IMR-90 (cell line): Measurements from ENCODE around the gene DCST2. TPM values are rescaled to one million over a fixed set of nuclear protein-coding genes. Genes with fewer than 3 reads are reported as not detected.

ENCODE experiments used
- ATAC-seq: fragments of 200-7000 bp; cut with Tn5 transposase; 2 replicates; pipeline ENCODE4 v1.9.1; 2020; ENCODE audit warnings: low read depth, mild to moderate bottlenecking, moderate library complexity
- BruUV-seq: library from RNA; stranded (reverse); fragments of 400-500 nt; replicated peaks from 2 replicates; lab custom pipeline; 2021; lab: Mats Ljungman, UMichigan
- CTCF ChIA-PET: fragments of 300-600 bp; formaldehyde crosslinking; extraction: SDS; loops from one replicate; lab custom pipeline; 2021; ENCODE audit warnings: antibody characterized with exemption; lab: Yijun Ruan, JAX
- POLR2A ChIA-PET: fragments of 300-600 bp; sonication (Branson Sonifier 250); formaldehyde crosslinking; loops from one replicate; lab custom pipeline; 2022; ENCODE audit warnings: antibody characterized with exemption; ENCODE audit not compliant: unreplicated experiment; lab: Charles Lee
- DNase-seq: peaks from one replicate; pipeline ENCODE4 v3.0.0; 2013
- H2AFZ ChIP-seq: replicated peaks from 2 replicates; pipeline ENCODE3; 2013; ENCODE audit warnings: low read length, mild to moderate bottlenecking; ENCODE audit not compliant: poor library complexity
- H2AK5ac ChIP-seq: 2 replicates; pipeline ENCODE4 v1.6.1; 2013; ENCODE audit warnings: low read depth, low read length, inconsistent platforms
- H2AK9ac ChIP-seq: replicated peaks from 2 replicates; pipeline ENCODE3; 2013; ENCODE audit warnings: mild to moderate bottlenecking, low read depth, low read length, moderate library complexity; ENCODE audit not compliant: poor library complexity
- H2BK120ac ChIP-seq: 2 replicates; pipeline ENCODE4 v1.6.1; 2013; ENCODE audit warnings: low read depth, low read length, inconsistent platforms
- H2BK15ac ChIP-seq: 3 replicates; pipeline ENCODE4 v1.6.1; 2013; ENCODE audit warnings: low read depth, low read length, inconsistent platforms
- H2BK20ac ChIP-seq: 2 replicates; pipeline ENCODE4 v1.6.1; 2013; ENCODE audit warnings: low read depth, mild to moderate bottlenecking, inconsistent platforms, low read length, moderate library complexity
- H2BK5ac ChIP-seq: 2 replicates; pipeline ENCODE4 v1.6.1; 2013; ENCODE audit warnings: mild to moderate bottlenecking, low read depth, low read length, inconsistent platforms; ENCODE audit not compliant: poor library complexity, severe bottlenecking
- H3K14ac ChIP-seq: replicated peaks from 2 replicates; pipeline ENCODE4 v1.6.1; 2013; ENCODE audit warnings: low read depth, low read length, inconsistent platforms
- H3K18ac ChIP-seq: 2 replicates; pipeline ENCODE4 v1.6.1; 2013; ENCODE audit warnings: low read depth, low read length, control low read depth
- H3K23ac ChIP-seq: 2 replicates; pipeline ENCODE4 v1.6.1; 2013; ENCODE audit warnings: low read depth, low read length, inconsistent platforms
- H3K27ac ChIP-seq: 2 replicates; pipeline ENCODE4 v1.5.1; 2013; ENCODE audit warnings: mild to moderate bottlenecking, control low read depth, low read length; ENCODE audit not compliant: insufficient read depth
- H3K27me3 ChIP-seq: 2 replicates; pipeline ENCODE4 v1.6.1; 2013; ENCODE audit warnings: low read length; ENCODE audit not compliant: control insufficient read depth, insufficient read depth
- H3K36me3 ChIP-seq: 2 replicates; pipeline ENCODE4 v1.6.1; 2013; ENCODE audit warnings: low read length, mixed read lengths; ENCODE audit not compliant: control insufficient read depth, insufficient read depth
- H3K4ac ChIP-seq: 2 replicates; pipeline ENCODE4 v1.6.1; 2013; ENCODE audit warnings: low read depth, low read length, inconsistent platforms
- H3K4me1 ChIP-seq: 2 replicates; pipeline ENCODE4 v1.6.1; 2013; ENCODE audit warnings: low read length, mixed read lengths; ENCODE audit not compliant: control insufficient read depth, insufficient read depth
- H3K4me2 ChIP-seq: 2 replicates; pipeline ENCODE4 v1.6.1; 2013; ENCODE audit warnings: low read depth, mild to moderate bottlenecking, control low read depth, low read length, moderate library complexity
- H3K4me3 ChIP-seq: 2 replicates; pipeline ENCODE4 v1.5.1; 2013; ENCODE audit warnings: low read depth, mild to moderate bottlenecking, control low read depth, low read length, moderate library complexity; ENCODE audit not compliant: insufficient read depth
- H3K56ac ChIP-seq: 2 replicates; pipeline ENCODE4 v1.6.1; 2013; ENCODE audit warnings: low read length, inconsistent platforms; ENCODE audit not compliant: insufficient read depth; ENCODE audit errors: extremely low read depth
- H3K79me1 ChIP-seq, 2 experiments: 2 replicates each; pipeline ENCODE4 v1.6.1; 2013; ENCODE audit warnings: low read length in 2 of 2, inconsistent platforms in 1 of 2, low read depth in 1 of 2
- H3K9ac ChIP-seq: 2 replicates; pipeline ENCODE4 v1.6.1; 2013; ENCODE audit warnings: low read depth, low read length, control low read depth
- H3K9me1 ChIP-seq: 2 replicates; pipeline ENCODE4 v1.6.1; 2013; ENCODE audit warnings: low read length, inconsistent platforms; ENCODE audit not compliant: insufficient read depth
- H3K9me3 ChIP-seq: 2 replicates; pipeline ENCODE4 v1.6.1; 2013; ENCODE audit warnings: low read length; ENCODE audit not compliant: control insufficient read depth, insufficient read depth
- H4K20me1 ChIP-seq: 2 replicates; pipeline ENCODE4 v1.6.1; 2013; ENCODE audit warnings: low read length, inconsistent platforms; ENCODE audit not compliant: insufficient read depth
- H4K5ac ChIP-seq: 2 replicates; pipeline ENCODE4 v1.6.1; 2013; ENCODE audit warnings: mild to moderate bottlenecking, low read depth, low read length, control low read depth
- H4K8ac ChIP-seq, 2 experiments: 2 replicates each; pipeline ENCODE4 v1.6.1; 2013; ENCODE audit warnings: low read depth in 2 of 2, low read length in 2 of 2, control low read depth in 1 of 2, inconsistent platforms in 1 of 2
- H4K91ac ChIP-seq: 2 replicates; pipeline ENCODE4 v1.6.1; 2013; ENCODE audit warnings: low read depth, low read length, inconsistent platforms; ENCODE audit not compliant: insufficient read depth
- BHLHE40 ChIP-seq: fragments of 150-350 bp; IDR thresholded peaks from 2 replicates; pipeline ENCODE4 v1.6.1; 2016; ENCODE audit warnings: mild to moderate bottlenecking, low read depth, low read length
- CEBPB ChIP-seq: IDR thresholded peaks from 2 replicates; pipeline ENCODE4 v1.6.1; 2012; ENCODE audit warnings: low read depth, low read length, improper control_type of control experiment
- CHD1 ChIP-seq: IDR thresholded peaks from 2 replicates; pipeline ENCODE4 v1.6.1; 2012; ENCODE audit warnings: low read depth, low read length, improper control_type of control experiment
- FOS ChIP-seq: fragments of 150-350 bp; IDR thresholded peaks from 2 replicates; pipeline ENCODE4 v1.6.1; 2016; ENCODE audit warnings: low read depth, low read length
- MAFK ChIP-seq: IDR thresholded peaks from 2 replicates; pipeline ENCODE4 v1.6.1; 2012; ENCODE audit warnings: low read depth, low read length, improper control_type of control experiment
- MAZ ChIP-seq: IDR thresholded peaks from 2 replicates; pipeline ENCODE4 v1.6.1; 2012; ENCODE audit warnings: low read depth, mild to moderate bottlenecking, low read length, improper control_type of control experiment, moderate library complexity, borderline replicate concordance
- MXI1 ChIP-seq: IDR thresholded peaks from 2 replicates; pipeline ENCODE4 v1.6.1; 2012; ENCODE audit warnings: low read depth, mild to moderate bottlenecking, low read length, moderate library complexity, borderline replicate concordance
- NFE2L2 ChIP-seq: fragments of 150-350 bp; IDR thresholded peaks from 2 replicates; pipeline ENCODE4 v1.6.1; 2016; ENCODE audit warnings: low read depth, mild to moderate bottlenecking, low read length
- POLR2A ChIP-seq: IDR thresholded peaks from 2 replicates; pipeline ENCODE4 v1.6.1; 2012; ENCODE audit warnings: mild to moderate bottlenecking, low read depth, low read length
- RCOR1 ChIP-seq: IDR thresholded peaks from 2 replicates; pipeline ENCODE4 v1.6.1; 2012; ENCODE audit warnings: mild to moderate bottlenecking, low read length, improper control_type of control experiment; ENCODE audit not compliant: insufficient replicate concordance
- RFX5 ChIP-seq: IDR thresholded peaks from 2 replicates; pipeline ENCODE4 v1.8.0; 2012; ENCODE audit warnings: low read depth, mild to moderate bottlenecking, low read length, moderate library complexity
- SMC3 ChIP-seq: fragments of 150-350 bp; IDR thresholded peaks from 2 replicates; pipeline ENCODE4 v1.6.1; 2016; ENCODE audit warnings: low read depth, mild to moderate bottlenecking, antibody characterized with exemption, low read length, moderate library complexity
- WGBS, 2 experiments: methylation state at CpG; one replicate each; pipeline versions ENCODE4 v1.1.5 to v1.1.7; 2013; ENCODE audit warnings: missing lambda C conversion rate in 2 of 2; ENCODE audit not compliant: insufficient read length in 1 of 2; ENCODE audit errors: extremely low coverage in 2 of 2; 5-methylcytosine and 5-hydroxymethylcytosine counted together
- dilution Hi-C: fragments of 300-500 bp; cut with HindIII; formaldehyde crosslinking; loops from one replicate; pipeline ENCODE4 v1.14.3; 2018; ENCODE audit warnings: low sequenced_read_pairs; ENCODE audit not compliant: unreplicated experiment
- in situ Hi-C: fragments of 300-500 bp; cut with MboI; formaldehyde crosslinking; loops from 3 replicates; pipeline ENCODE4 v1.14.3; 2019; ENCODE audit warnings: low sequenced_read_pairs, inconsistent platforms, mixed read lengths
- intact Hi-C: fragments of 100-400 bp; cut with micrococcal nuclease; formaldehyde crosslinking; loops from 2 replicates; pipeline ENCODE4 v1.10.0; 2022
- polyA plus RNA-seq, 3 experiments: library from polyadenylated mRNA; depleted of rRNA; stranded (reverse); fragments of >200 nt; gene quantifications; 2 replicates each; pipeline ENCODE4 v1.2.3, GENCODE V29; 2012; ENCODE audit warnings: low replicate concordance in 1 of 3
- total RNA-seq: library from RNA; depleted of rRNA; stranded (reverse); fragments of >200 nt; gene quantifications from 2 replicates; pipeline ENCODE4 v1.2.3, GENCODE V29; 2012
- TF ChIP-seq, protein P1 (sequence below): conservative IDR thresholded peaks from 2 replicates; pipeline ENCODE4 v1.5.1; 2012; ENCODE audit warnings: mild to moderate bottlenecking, low read depth, low read length, improper control_type of control experiment
- TF ChIP-seq, protein P2 (sequence below): fragments of 150-350 bp; IDR thresholded peaks from 2 replicates; pipeline ENCODE4 v1.6.1; 2016; ENCODE audit warnings: low read depth, mild to moderate bottlenecking, low read length, moderate library complexity, borderline replicate concordance

Gene DCST2
- total and polyA plus RNA-seq, 2 of the 4 experiments (the other 2 are of a cell fraction): 0.14 TPM; not detected in 1

DNA sequence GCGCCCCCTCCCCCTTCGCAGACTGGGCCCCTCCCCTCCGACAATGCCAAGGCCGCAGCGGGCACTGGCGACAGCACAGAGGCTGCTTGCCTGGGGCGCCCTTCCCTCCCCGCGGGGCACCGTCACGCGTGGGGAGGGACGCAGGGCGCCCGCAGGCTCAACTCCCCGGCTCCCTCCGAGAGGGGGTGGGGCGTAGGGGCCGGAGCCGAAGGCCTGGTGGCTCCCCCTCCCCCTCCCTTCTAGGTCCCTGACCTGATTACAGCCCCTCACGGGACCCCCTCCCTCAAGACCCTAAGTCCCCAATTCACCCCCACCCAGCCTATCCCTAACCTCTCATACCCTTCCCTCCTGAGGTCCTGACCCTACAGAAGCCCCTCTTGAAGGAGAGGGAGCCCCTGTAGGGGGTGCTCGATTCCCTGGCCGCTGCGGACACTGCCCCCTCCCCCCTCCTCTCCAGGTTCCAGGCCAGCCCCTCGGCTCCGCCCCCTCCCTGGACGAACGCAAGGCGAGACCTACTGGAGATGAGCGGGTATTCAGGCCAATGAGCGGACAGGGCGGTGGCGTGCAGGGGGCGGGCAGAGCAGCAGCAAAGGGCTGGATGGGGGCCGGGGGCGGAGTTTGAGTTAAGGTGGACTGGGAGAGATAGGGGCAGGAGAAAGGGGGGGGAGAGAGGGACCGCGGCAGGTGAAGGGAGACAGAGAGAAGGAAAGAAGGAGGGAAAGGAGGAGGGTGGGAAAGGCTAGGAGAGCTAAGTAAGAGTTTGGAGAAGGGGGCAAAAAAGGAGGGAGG is 31.7 kb downstream of the DCST2 start:
- Histone ChIP-seq H2BK20ac (peak overlapping the region; percentile 70; the same call in 1 of the 2 replicates), H3K23ac (peak overlapping the region; percentile 97), H4K8ac (peak overlapping the region; percentile 11 to 92; a peak in 3 of 4 replicates), H3K27ac (peak overlapping the region; percentile 99), H3K18ac (peak overlapping the region; percentile 96), H3K9me3 (no peaks in the 10 kb centered on the region), H3K4me2 (peak overlapping the region; percentile 97), H2AK5ac (peak overlapping the region; percentile 97), H3K36me3 (no peaks in the 10 kb centered on the region; the same call in none of the 2 replicates), H4K91ac (peak overlapping the region; percentile 94), H3K4me3 (peak overlapping the region; percentile 75), H2AFZ (peak overlapping the region; percentile 92), H4K5ac (peak overlapping the region; percentile 89; the same call in 1 of the 2 replicates), H3K9me1 (peaks cover 12% of the 10 kb centered on the region), H2BK5ac (peak overlapping the region; percentile 94), H3K56ac (peak overlapping the region; percentile 47; the same call in 1 of the 2 replicates), H3K4me1 (peaks cover 21% of the 10 kb centered on the region), H3K79me1 (peaks cover 14 to 59% of the 10 kb centered on the region in 2 experiments), H4K20me1 (no peaks in the 10 kb centered on the region), H3K9ac (peak overlapping the region; percentile 89), H2AK9ac (peak overlapping the region; percentile 99), H3K4ac (peak overlapping the region; percentile 87), H3K14ac (peak overlapping the region; percentile 87), H3K27me3 (no peaks in the 10 kb centered on the region), H2BK120ac (peak overlapping the region; percentile 93), H2BK15ac (peak overlapping the region; percentile 95; the same call in 2 of the 3 replicates)
- POLR2A ChIA-PET: no interaction called here
- peak; percentile 84 for ATAC-seq
- intact Hi-C loops: loop anchor here (1.0 to 5.0 kb wide), 3 partner anchors 30 to 65 kb away; partner anchors contain the start of genes ADAM15 and PMVK
- BruUV-seq: no TSS peak
- DNase-seq: peak; percentile 99
- CTCF ChIA-PET: interaction anchor here (0.9 kb wide), 1 partner anchor 31 kb away, joined by 4 read pairs; the partner anchor contains the start of gene SHC1
- dilution Hi-C loops: no loop called here
- in situ Hi-C loops: no loop called here
- WGBS, 2 experiments: 0% methylated on average over 8 of the region's 38 CpGs; no CpG with 5 or more reads in 1 of the 2 experiments
- TF ChIP-seq POLR2A (no peak), FOS (no peak), MXI1 (peak; percentile 12; the same call in 1 of the 2 replicates), NFE2L2 (no peak), RCOR1 (no peak), MAFK (no peak), CHD1 (no peak), MAZ (peak; percentile 95), BHLHE40 (peak; percentile 94), RFX5 (no peak), CEBPB (no peak), SMC3 (0 out of 2 replicates have a peak, but pooled peaks have one; percentile 1)
- TF ChIP-seq, protein P1, sequence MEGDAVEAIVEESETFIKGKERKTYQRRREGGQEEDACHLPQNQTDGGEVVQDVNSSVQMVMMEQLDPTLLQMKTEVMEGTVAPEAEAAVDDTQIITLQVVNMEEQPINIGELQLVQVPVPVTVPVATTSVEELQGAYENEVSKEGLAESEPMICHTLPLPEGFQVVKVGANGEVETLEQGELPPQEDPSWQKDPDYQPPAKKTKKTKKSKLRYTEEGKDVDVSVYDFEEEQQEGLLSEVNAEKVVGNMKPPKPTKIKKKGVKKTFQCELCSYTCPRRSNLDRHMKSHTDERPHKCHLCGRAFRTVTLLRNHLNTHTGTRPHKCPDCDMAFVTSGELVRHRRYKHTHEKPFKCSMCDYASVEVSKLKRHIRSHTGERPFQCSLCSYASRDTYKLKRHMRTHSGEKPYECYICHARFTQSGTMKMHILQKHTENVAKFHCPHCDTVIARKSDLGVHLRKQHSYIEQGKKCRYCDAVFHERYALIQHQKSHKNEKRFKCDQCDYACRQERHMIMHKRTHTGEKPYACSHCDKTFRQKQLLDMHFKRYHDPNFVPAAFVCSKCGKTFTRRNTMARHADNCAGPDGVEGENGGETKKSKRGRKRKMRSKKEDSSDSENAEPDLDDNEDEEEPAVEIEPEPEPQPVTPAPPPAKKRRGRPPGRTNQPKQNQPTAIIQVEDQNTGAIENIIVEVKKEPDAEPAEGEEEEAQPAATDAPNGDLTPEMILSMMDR: peak; percentile 50
- TF ChIP-seq, protein P2, sequence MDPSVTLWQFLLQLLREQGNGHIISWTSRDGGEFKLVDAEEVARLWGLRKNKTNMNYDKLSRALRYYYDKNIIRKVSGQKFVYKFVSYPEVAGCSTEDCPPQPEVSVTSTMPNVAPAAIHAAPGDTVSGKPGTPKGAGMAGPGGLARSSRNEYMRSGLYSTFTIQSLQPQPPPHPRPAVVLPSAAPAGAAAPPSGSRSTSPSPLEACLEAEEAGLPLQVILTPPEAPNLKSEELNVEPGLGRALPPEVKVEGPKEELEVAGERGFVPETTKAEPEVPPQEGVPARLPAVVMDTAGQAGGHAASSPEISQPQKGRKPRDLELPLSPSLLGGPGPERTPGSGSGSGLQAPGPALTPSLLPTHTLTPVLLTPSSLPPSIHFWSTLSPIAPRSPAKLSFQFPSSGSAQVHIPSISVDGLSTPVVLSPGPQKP: no peak
